GM12878 (cell line): Measurements from ENCODE around the gene TMEM181. TPM values are rescaled to one million over a fixed set of nuclear protein-coding genes. Genes with fewer than 3 reads are reported as not detected.

Experiments
- ATAC-seq: fragments of 200-7000 bp; cut with Tn5 transposase; 3 replicates; pipeline ENCODE4 v1.9.1; 2020; ENCODE audit warnings: mild to moderate bottlenecking, moderate library complexity
- BruUV-seq: library from RNA; stranded (reverse); fragments of 400-500 nt; replicated peaks from 2 replicates; lab custom pipeline; 2021; lab: Mats Ljungman, UMichigan
- CTCF ChIA-PET: fragments of 300-600 bp; sonication (Branson Sonifier 250); formaldehyde crosslinking; extraction: SDS; loops from one replicate; lab custom pipeline; 2021; ENCODE audit warnings: inconsistent platforms; lab: Yijun Ruan, JAX
- POLR2A ChIA-PET: fragments of 350-600 bp; formaldehyde crosslinking; extraction: SDS; loops from one replicate; lab custom pipeline; 2021; ENCODE audit warnings: inconsistent platforms; lab: Charles Lee
- RAD21 ChIA-PET: fragments of 300-600 bp; sonication (Branson Sonifier 250); formaldehyde crosslinking; loops from one replicate; lab custom pipeline; 2023; ENCODE audit warnings: antibody characterized with exemption; ENCODE audit not compliant: unreplicated experiment; lab: Charles Lee
- SMC1A ChIA-PET: fragments of 300-600 bp; sonication (Branson Sonifier 250); formaldehyde crosslinking; loops from one replicate; lab custom pipeline; 2023; ENCODE audit not compliant: unreplicated experiment, uncharacterized antibody; lab: Charles Lee
- DNase-seq: peaks from one replicate; pipeline ENCODE4 v3.0.0-alpha.2; 2011; ENCODE audit warnings: low read depth, low spot score
- FAIRE-seq: peaks from 3 replicates; lab custom pipeline; 2011; peaks lifted over from hg19 to GRCh38; lab: Jason Lieb, UNC
- H2AFZ ChIP-seq: 2 replicates; pipeline ENCODE4 v1.6.0; 2011; ENCODE audit warnings: low read depth, low read length, control low read depth; ENCODE audit not compliant: control insufficient read depth
- H3K27ac ChIP-seq: 2 replicates; pipeline ENCODE4 v1.5.1; 2011; ENCODE audit warnings: control low read depth; ENCODE audit not compliant: control insufficient read depth, insufficient read depth
- H3K27me3 ChIP-seq, 2 experiments: replicated peaks in 1 of 2; 2 replicates each; pipeline versions ENCODE4 v1.6.0 to v1.6.1; 2011; ENCODE audit warnings: low read length in 1 of 2; ENCODE audit not compliant: control insufficient read depth in 2 of 2, insufficient read depth in 2 of 2
- H3K36me3 ChIP-seq, 2 experiments: 2 replicates each; pipeline ENCODE4 v1.5.1; 2011; ENCODE audit warnings: low read length in 1 of 2; ENCODE audit not compliant: control insufficient read depth in 2 of 2, insufficient read depth in 2 of 2
- H3K4me1 ChIP-seq: 2 replicates; pipeline ENCODE4 v1.6.1; 2011; ENCODE audit warnings: mild to moderate bottlenecking, low read length, moderate library complexity, mixed read lengths; ENCODE audit not compliant: control insufficient read depth, insufficient read depth
- H3K4me2 ChIP-seq: 2 replicates; pipeline ENCODE4 v1.6.0; 2011; ENCODE audit warnings: control low read depth; ENCODE audit not compliant: control insufficient read depth, insufficient read depth
- H3K4me3 ChIP-seq: fragments of 200-600 bp; sonication (generic); 2 replicates; pipeline ENCODE4 v1.5.1; 2016
- H3K79me2 ChIP-seq: 2 replicates; pipeline ENCODE4 v1.6.0; 2011; ENCODE audit warnings: low read length; ENCODE audit not compliant: control insufficient read depth, insufficient read depth
- H3K9ac ChIP-seq: 2 replicates; pipeline ENCODE4 v1.8.0; 2011; ENCODE audit warnings: low read length, control low read depth, mixed read lengths; ENCODE audit not compliant: control insufficient read depth, insufficient read depth
- H3K9me3 ChIP-seq: replicated peaks from 3 replicates; pipeline ENCODE4 v1.5.1; 2011; ENCODE audit warnings: mild to moderate bottlenecking, low read length; ENCODE audit not compliant: control insufficient read depth, insufficient read depth
- H4K20me1 ChIP-seq: 2 replicates; pipeline ENCODE4 v1.6.0; 2011; ENCODE audit not compliant: control insufficient read depth, insufficient read depth
- BCL3 ChIP-seq: IDR thresholded peaks from 2 replicates; pipeline ENCODE4 v1.6.1; 2011; ENCODE audit warnings: borderline replicate concordance, low read depth, mild to moderate bottlenecking, moderate library complexity, low read length; ENCODE audit not compliant: insufficient read depth, poor library complexity, severe bottlenecking
- BMI1 ChIP-seq: fragments of 450-650 bp; IDR thresholded peaks from 2 replicates; pipeline ENCODE4 v1.6.1; 2016; ENCODE audit warnings: mild to moderate bottlenecking, moderate library complexity, borderline replicate concordance
- BRCA1 ChIP-seq: IDR thresholded peaks from 2 replicates; pipeline ENCODE4 v1.6.1; 2011; ENCODE audit warnings: low read depth, low read length, improper control_type of control experiment
- CBX5 ChIP-seq: sonication (generic); IDR thresholded peaks from 2 replicates; pipeline ENCODE4 v1.6.1; 2016; ENCODE audit warnings: low read depth, moderate library complexity, mild to moderate bottlenecking, inconsistent platforms
- GABPA ChIP-seq: IDR thresholded peaks from 2 replicates; pipeline ENCODE4 v1.6.1; 2014; ENCODE audit warnings: antibody characterized with exemption, low read depth, mild to moderate bottlenecking, inconsistent platforms
- HCFC1 ChIP-seq: fragments of 150-350 bp; IDR thresholded peaks from 2 replicates; pipeline ENCODE4 v1.6.1; 2014; ENCODE audit warnings: low read length
- MTA3 ChIP-seq: IDR thresholded peaks from 2 replicates; pipeline ENCODE4 v1.6.1; 2012; ENCODE audit warnings: low read length, inconsistent platforms, borderline replicate concordance
- NR2F1 ChIP-seq: fragments of 450-650 bp; conservative IDR thresholded peaks from 2 replicates; pipeline ENCODE4 v1.6.1; 2017; ENCODE audit warnings: mild to moderate bottlenecking
- POU2F2 ChIP-seq: IDR thresholded peaks from 3 replicates; pipeline ENCODE4 v1.6.1; 2011; ENCODE audit warnings: low read depth, mild to moderate bottlenecking, low read length, borderline replicate concordance
- RAD21 ChIP-seq: IDR thresholded peaks from 2 replicates; pipeline ENCODE4 v1.6.1; 2011; ENCODE audit warnings: mild to moderate bottlenecking, low read depth, low read length, moderate library complexity; ENCODE audit not compliant: insufficient read depth
- REST ChIP-seq: IDR thresholded peaks from 2 replicates; pipeline ENCODE4 v1.6.1; 2012; ENCODE audit warnings: mild to moderate bottlenecking, low read depth, low read length
- SREBF1 ChIP-seq: IDR thresholded peaks from 2 replicates; pipeline ENCODE4 v1.6.1; 2012; ENCODE audit warnings: mild to moderate bottlenecking, low read length
- STAT3 ChIP-seq: IDR thresholded peaks from 2 replicates; pipeline ENCODE4 v1.6.1; 2011; ENCODE audit warnings: low read depth, low read length, improper control_type of control experiment
- TCF12 ChIP-seq: IDR thresholded peaks from 2 replicates; pipeline ENCODE4 v1.6.1; 2011; ENCODE audit warnings: low read depth, mild to moderate bottlenecking, low read length
- ZNF622 ChIP-seq: fragments of 450-650 bp; IDR thresholded peaks from 2 replicates; pipeline ENCODE4 v1.6.1; 2017; ENCODE audit warnings: mild to moderate bottlenecking, inconsistent platforms
- ZNF687 ChIP-seq: fragments of 450-650 bp; IDR thresholded peaks from 2 replicates; pipeline ENCODE4 v1.6.1; 2017; ENCODE audit warnings: mild to moderate bottlenecking, moderate library complexity
- WGBS: methylation state at CpG from one replicate; pipeline ENCODE4 v1.1.6; 2016; ENCODE audit warnings: low lambda C conversion rate; ENCODE audit not compliant: insufficient replicate concordance, insufficient coverage; ENCODE audit errors: missing lambda C conversion rate; 5-methylcytosine and 5-hydroxymethylcytosine counted together
- in situ Hi-C: fragments of 300-500 bp; cut with MboI; formaldehyde crosslinking; loops from 9 replicates; pipeline ENCODE4 v1.14.3; 2018; ENCODE audit warnings: mixed read lengths
- intact Hi-C: fragments of 100-400 bp; cut with micrococcal nuclease; formaldehyde crosslinking; loops from one replicate; pipeline ENCODE4 v1.14.2; 2022; ENCODE audit not compliant: unreplicated experiment
- polyA plus RNA-seq, 11 experiments: library from polyadenylated mRNA; depleted of rRNA in 4 of 11; unstranded in 6 of 11; stranded (reverse) in 5 of 11; fragments of >200 nt; fragmentation: Nextera tagmentation in 4 of 11; fragmentation: Illumina TruSeq in 1 of 11; extraction: Ambion mirVana in 4 of 11; extraction: Trizol in 1 of 11; gene quantifications; 1 replicate in 1 of 11; 2 replicates in 10 of 11; pipeline versions ENCODE4 v1.2.1 to v1.2.3, GENCODE V29; 2011 to 2016; ENCODE audit warnings: inconsistent platforms in 2 of 11, missing spikeins in 2 of 11, low read depth in 1 of 11
- total RNA-seq, 4 experiments: library from RNA; depleted of rRNA in 3 of 4; stranded (reverse); fragments of >200 nt in 3 of 4; fragmentation: Illumina TruSeq in 1 of 4; extraction: Trizol in 1 of 4; gene quantifications; 2 replicates each; pipeline versions ENCODE4 v1.2.1 to v1.2.3, GENCODE V29; 2013 to 2021

Gene TMEM181
- total and polyA plus RNA-seq, 10 of the 15 experiments (the other 5 are each of a cell fraction or from before 2014, with no cell fraction given): 1.5 to 7.9 (median 5.2) TPM

- ChIA-PET RAD21 (no interaction called here), SMC1A (no interaction called here), CTCF (interaction anchor here (0.7 to 1.5 kb wide), 2 partner anchors 118 to 358 kb away, joined by 3 to 4 read pairs; no protein-coding TSS in a partner anchor), POLR2A (no interaction called here)
- H3K27me3 ChIP-seq: no peaks in the 10 kb centered on the region
- DNase-seq: no peak
- in situ Hi-C loops: no loop called here
- H3K27ac ChIP-seq: no peak overlapping the region
- intact Hi-C loops: no loop called here
- H3K79me2 ChIP-seq: no peaks in the 10 kb centered on the region
- peak; percentile 32; the same call in 2 of the 3 replicates for ATAC-seq
- H3K4me2 ChIP-seq: no peak overlapping the region
- no peak overlapping the region for H2AFZ ChIP-seq
- H3K9ac ChIP-seq: no peak overlapping the region
- WGBS: 61% methylated on average over 26 of the region's 26 CpGs
- H4K20me1 ChIP-seq: no peaks in the 10 kb centered on the region
- H3K4me3 ChIP-seq: no peak overlapping the region
- FAIRE-seq: no peak
- peaks cover 0 to 8% of the 10 kb centered on the region in 2 experiments; a peak in 2 of 4 replicates for H3K36me3 ChIP-seq
- no peaks in the 10 kb centered on the region for H3K9me3 ChIP-seq
- BruUV-seq: no TSS peak
- no peaks in the 10 kb centered on the region for H3K4me1 ChIP-seq
- TF ChIP-seq REST (no peak), TCF12 (no peak), SREBF1 (no peak), GABPA (no peak), BRCA1 (no peak), NR2F1 (no peak), ZNF687 (no peak), ZNF622 (no peak), CBX5 (no peak), POU2F2 (no peak), MTA3 (no peak), BMI1 (no peak), BCL3 (no peak), HCFC1 (no peak), STAT3 (no peak), RAD21 (no peak)
These were observed 12.1 kb downstream of the TMEM181 start for GRCh38 chr6:158571826-158572652.
